Ovary (tissue), 9 donors: ENCODE results near the gene GATAD1. TPM values are rescaled to one million over a fixed set of nuclear protein-coding genes. Genes with fewer than 3 reads are reported as not detected.
"Not testable (repeated sequence)": the region's sequence is repeated elsewhere in the genome, so short reads cannot be mapped to it uniquely, and the experiment has no call there.

Source experiments
- DNase-seq, 5 donors: peaks; one replicate each; pipeline ENCODE4 v3.0.0-alpha.2; 2019 to 2020
- H3K27ac ChIP-seq, 2 donors: fragments of 200-600 bp; one replicate each; pipeline versions ENCODE4 v1.5.1 to v1.8.0; 2019 to 2022
- H3K27me3 ChIP-seq: fragments of 200-600 bp; one replicate; pipeline ENCODE4 v1.8.0; 2022
- H3K36me3 ChIP-seq: fragments of 200-600 bp; sonication (generic); one replicate; pipeline ENCODE4 v1.5.1; 2019
- H3K4me1 ChIP-seq: one replicate; pipeline ENCODE4 v1.8.1; 2013; ENCODE audit warnings: mild to moderate bottlenecking, moderate library complexity; ENCODE audit not compliant: insufficient read depth
- H3K4me3 ChIP-seq: fragments of 200-600 bp; sonication (generic); one replicate; pipeline ENCODE4 v1.5.1; 2017
- H3K9me3 ChIP-seq, 2 donors: fragments of 200-600 bp in 1 of 2; sonication (generic) in 1 of 2; one replicate each; pipeline versions ENCODE4 v1.5.1 to v1.8.1; 2013 to 2019; ENCODE audit warnings: mild to moderate bottlenecking in 1 of 2, moderate library complexity in 1 of 2
- CTCF ChIP-seq, 3 donors: fragments of 450-650 bp in 2 of 3; fragments of 200-600 bp in 1 of 3; IDR thresholded peaks; one replicate each; pipeline versions ENCODE4 v1.5.1 to v1.8.0; 2016 to 2022; ENCODE audit warnings: antibody characterized with exemption in 3 of 3, mild to moderate bottlenecking in 1 of 3
- EP300 ChIP-seq: sonication (generic); formaldehyde crosslinking; IDR thresholded peaks from one replicate; pipeline ENCODE4 v1.6.1; 2017; ENCODE audit warnings: antibody characterized with exemption
- POLR2A ChIP-seq: fragments of 450-650 bp; IDR thresholded peaks from one replicate; pipeline ENCODE4 v1.6.1; 2017; ENCODE audit warnings: antibody characterized with exemption, mild to moderate bottlenecking, moderate library complexity
- WGBS, 3 donors: extraction: QIAGEN DNeasy Blood & Tissue Kit in 1 of 3; methylation state at CpG; one replicate each; pipeline versions ENCODE4 v1.1.5 to v1.1.7; 2013 to 2017; 5-methylcytosine and 5-hydroxymethylcytosine counted together
- intact Hi-C, 4 donors: fragments of 100-400 bp; cut with DNase I; formaldehyde crosslinking; loops; one replicate each; pipeline versions ENCODE4 v1.11.0 to v1.15.1; 2022 to 2023
- polyA plus RNA-seq, 2 donors: library from polyadenylated mRNA; stranded (reverse); fragments of 200-250 nt in 1 of 2; fragments of 350-450 nt in 1 of 2; fragmentation: Illumina TruSeq in 1 of 2; extraction: RNeasy Lipid Tissue Mini Kit (QIAGEN cat#74804) in 1 of 2; gene quantifications; one replicate each; pipeline ENCODE4 v1.2.3, GENCODE V29; 2013 to 2014
- total RNA-seq, 7 donors: library from RNA; depleted of rRNA in 2 of 7; stranded (reverse); fragments of >200 nt in 2 of 7; fragmentation: NEBNext Ultra II Directional in 3 of 7; extraction: Animal tissue kit (Norgen Biotek cat#: 25700) in 3 of 7; gene quantifications; one replicate each; pipeline versions ENCODE4 v1.1.0 to v1.2.4, GENCODE V29; 2016 to 2023
- donor health status: DM: no; HTN: no; CAD: no; lungs with moderate emphysema.
- donor health status: DM: no; HTN: no; CAD: no.
- donor health status: Bipolar disorder and iron deficiency.
- donor health status: DM: yes; HTN: yes; CAD: no.
- donor health status: DM: no; HTN: no; CAD: no.
- donor health status: DM: yes; HTN: yes; CAD: no.

The GATAD1 gene
- total and polyA plus RNA-seq, 9 donors = 30.8 to 59.1 (median 39.7) TPM

GRCh38 chr7:92402920-92403759 lies 44.1 kb upstream of the GATAD1 start:
- Histone ChIP-seq H3K36me3 (no peaks in the 10 kb centered on the region), H3K27me3 (no peaks in the 10 kb centered on the region), H3K9me3 (no peaks in the 10 kb centered on the region), H3K27ac (no peak overlapping the region), H3K4me3 (no peak overlapping the region), H3K4me1 (no peaks in the 10 kb centered on the region)
- intact Hi-C loops = no loop called here
- 64 to 74% (median 68%) methylated on average over 4 of the region's 4 CpGs for WGBS, 3 donors
- DNase-seq = no peak
- no peak for TF ChIP-seq EP300
- no peak for TF ChIP-seq POLR2A
- no peak for TF ChIP-seq CTCF (IDR thresholded peaks at IDR 0.05)

- WGBS, 3 donors = 93 to 94% (median 93%) methylated on average over 6 of the region's 6 CpGs
- intact Hi-C loops = no loop called here
- DNase-seq = no peak
Measured at GRCh38 chr7:92403760-92404074, 43.6 kb upstream of the GATAD1 start.

GRCh38 chr7:92404170-92404614 lies 43.1 kb upstream of the GATAD1 start:
- no peak for DNase-seq
- 88 to 93% (median 92%) methylated on average over 6 of the region's 6 CpGs for WGBS, 3 donors
- Histone ChIP-seq H3K9me3 (no peaks in the 10 kb centered on the region), H3K4me3 (no peak overlapping the region), H3K4me1 (peaks cover 1% of the 10 kb centered on the region), H3K36me3 (no peaks in the 10 kb centered on the region), H3K27me3 (no peaks in the 10 kb centered on the region), H3K27ac (no peak overlapping the region)
- TF ChIP-seq CTCF (IDR thresholded peaks at IDR 0.05) (no peak), POLR2A (no peak), EP300 (no peak)
- intact Hi-C loops = no loop called here

More at GRCh38 chr7:92403760-92404074, 43.6 kb upstream of the GATAD1 start:
- Histone ChIP-seq H3K27me3 (no peaks in the 10 kb centered on the region), H3K4me3 (no peak overlapping the region), H3K4me1 (peaks cover 1% of the 10 kb centered on the region), H3K36me3 (no peaks in the 10 kb centered on the region), H3K27ac (no peak overlapping the region), H3K9me3 (no peaks in the 10 kb centered on the region)
- no peak for TF ChIP-seq EP300
- no peak for TF ChIP-seq POLR2A
- no peak for TF ChIP-seq CTCF (IDR thresholded peaks at IDR 0.05)

GRCh38 chr7:92409357-92409756 lies 37.9 kb upstream of the GATAD1 start:
- TF ChIP-seq CTCF (IDR thresholded peaks at IDR 0.05) = no peak
- TF ChIP-seq POLR2A = no peak
- no peak for TF ChIP-seq EP300

GRCh38 chr7:92410162-92410561 lies 37.1 kb upstream of the GATAD1 start:
- H3K27ac ChIP-seq, H3K36me3 ChIP-seq, H3K9me3 ChIP-seq, H3K27me3 ChIP-seq, H3K4me1 ChIP-seq, H3K4me3 ChIP-seq, DNase-seq, intact Hi-C loops: not testable (repeated sequence)
- WGBS, 3 donors = 84 to 91% (median 86%) methylated on average over 6 of the region's 6 CpGs

More at GRCh38 chr7:92409357-92409756, 37.9 kb upstream of the GATAD1 start:
- Histone ChIP-seq H3K27me3 (no peaks in the 10 kb centered on the region), H3K4me3 (no peak overlapping the region), H3K36me3 (no peaks in the 10 kb centered on the region), H3K4me1 (peaks cover 1% of the 10 kb centered on the region), H3K9me3 (no peaks in the 10 kb centered on the region), H3K27ac (no peak overlapping the region)
- no peak for DNase-seq
- intact Hi-C loops = no loop called here
- 94 to 100% (median 100%) methylated on average over 1 of the region's 1 CpG for WGBS, 3 donors
